Dermis blood vessel endothelial cell (primary cell): ENCODE results near the gene ABCD4. TPM values are rescaled to one million over a fixed set of nuclear protein-coding genes. Genes with fewer than 3 reads are reported as not detected.
A peak's percentile ranks its signal among the peaks of the same experiment; 100 is the strongest.

Experiments used
- DNase-seq: peaks from one replicate; pipeline ENCODE4 v3.0.0; 2010
- total RNA-seq: library from RNA; depleted of rRNA; stranded (reverse); fragments of >200 nt; gene quantifications from 2 replicates; pipeline ENCODE4 v1.2.3, GENCODE V29; 2014

Gene ABCD4
- total RNA-seq, 1 donor from 2014 or later = 69.4 TPM

- DNase-seq = no peak
Measured at GRCh38 chr14:74257941-74258763, 44.6 kb downstream of the ABCD4 start.

GRCh38 chr14:74257078-74257940 is 45.4 kb downstream of the ABCD4 start:
- DNase-seq = peak; percentile 57

GRCh38 chr14:74255281-74255680 is 47.5 kb downstream of the ABCD4 start:
- no peak for DNase-seq

DNA sequence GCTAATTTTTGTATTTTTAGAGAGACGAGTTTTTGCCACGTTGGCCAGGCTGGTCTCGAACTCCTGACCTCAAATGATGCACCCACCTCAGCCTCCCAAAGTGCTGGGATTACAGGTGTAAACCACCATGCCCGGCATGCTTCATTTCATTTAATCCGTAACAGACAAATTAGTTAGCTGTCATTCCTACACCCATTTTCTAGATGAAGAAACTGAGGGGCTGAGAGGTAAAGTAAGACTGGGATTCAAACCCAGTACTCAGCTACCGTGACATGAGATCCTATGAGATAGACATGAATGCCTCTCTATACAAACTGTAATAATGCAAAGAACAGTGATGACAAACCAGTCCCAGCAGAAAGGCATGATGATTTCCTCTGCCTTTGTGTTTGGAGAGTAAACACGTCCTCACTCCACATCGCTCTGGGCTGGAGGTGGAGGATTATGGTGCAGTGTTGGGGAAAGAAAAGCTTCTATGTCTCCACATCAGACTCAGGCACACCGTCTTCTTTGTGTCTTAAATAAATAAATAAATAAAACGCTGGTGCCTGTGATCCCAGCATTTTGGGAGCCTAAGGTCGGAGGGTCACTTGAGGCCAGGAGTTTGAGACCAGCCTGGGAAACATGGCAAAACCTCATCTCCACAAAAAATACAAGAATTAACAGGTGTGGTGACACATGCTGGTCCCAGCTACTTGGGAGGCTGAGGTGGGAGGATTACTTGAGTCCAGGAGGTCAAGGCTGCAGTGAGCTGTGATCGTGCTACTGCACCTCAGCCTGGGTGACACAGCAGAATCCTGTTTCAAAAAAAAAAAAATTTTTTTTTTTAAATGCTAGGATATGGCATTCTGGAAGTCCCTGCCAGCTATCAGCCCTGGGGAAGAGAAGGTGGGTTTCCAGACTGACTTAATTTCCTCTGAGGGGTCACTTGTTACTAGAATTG is 53.0 kb downstream of the ABCD4 start:
- DNase-seq = no peak

DNA sequence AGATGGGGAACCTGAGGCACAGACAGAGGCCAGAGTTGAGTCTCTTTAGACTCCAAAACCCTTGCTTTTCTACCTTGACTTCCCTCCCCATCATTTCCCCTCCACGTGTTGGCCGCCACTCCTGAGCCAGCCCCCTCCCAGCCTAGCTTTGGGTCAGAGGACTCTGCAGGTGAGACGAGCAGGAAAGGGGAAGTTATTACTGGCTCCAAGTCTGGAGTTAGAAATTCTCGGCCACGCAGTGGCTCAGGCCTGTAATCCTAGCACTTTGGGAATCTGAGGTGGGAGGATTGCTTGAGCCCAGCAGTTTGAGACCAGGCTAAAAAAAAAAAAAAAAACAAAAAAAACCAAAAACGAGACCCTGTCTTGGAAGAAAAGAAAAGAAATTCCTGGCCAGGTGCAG is 54.7 kb downstream of the ABCD4 start:
- DNase-seq = no peak

- no peak for DNase-seq
Measured at GRCh38 chr14:74246542-74246941, 56.2 kb downstream of the ABCD4 start.

DNA sequence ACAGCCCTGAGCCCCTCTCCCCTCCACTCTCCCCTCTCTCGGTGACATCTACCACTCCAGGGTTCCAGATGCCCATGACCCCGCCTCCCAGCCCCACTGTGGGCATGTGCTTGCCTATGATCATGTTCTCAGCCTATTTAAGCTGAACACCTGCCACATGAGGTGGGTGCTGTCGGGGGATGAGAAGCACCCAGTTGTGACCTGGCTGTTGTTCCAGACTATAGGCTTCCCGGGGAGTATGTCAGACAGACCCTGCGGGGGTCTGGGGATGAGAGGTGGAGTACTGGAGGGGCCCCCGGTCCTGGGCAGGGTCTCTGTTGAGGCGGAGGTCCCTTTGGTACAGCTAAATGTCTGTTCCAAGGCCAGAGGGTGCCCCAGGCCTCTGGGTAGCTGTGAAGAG is 57.4 kb downstream of the ABCD4 start:
- no peak for DNase-seq

DNA sequence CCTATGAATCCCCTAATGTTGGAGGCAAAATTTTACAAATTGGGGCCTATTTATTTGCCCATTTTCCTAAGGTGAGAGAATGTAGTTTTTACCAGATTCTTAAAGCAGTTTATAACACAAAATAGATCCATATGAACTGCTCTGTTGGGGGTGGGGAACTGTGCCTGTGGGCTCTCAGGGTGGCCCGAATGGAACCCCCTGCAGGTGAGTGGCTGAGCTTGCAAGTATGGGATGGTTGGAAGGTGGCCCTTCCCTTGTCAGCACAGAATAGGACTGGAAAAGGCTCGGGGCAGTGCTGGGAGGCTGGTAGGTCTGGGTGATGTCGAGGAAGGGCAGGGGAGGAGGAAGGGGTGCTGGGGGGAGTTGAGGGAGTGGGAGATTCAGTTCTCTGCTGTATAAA is 58.6 kb downstream of the ABCD4 start:
- no peak for DNase-seq

GRCh38 chr14:74243051-74243450 is 59.7 kb downstream of the ABCD4 start:
- DNase-seq = no peak

GRCh38 chr14:74242780-74243042 is 60.0 kb downstream of the ABCD4 start:
- DNase-seq = no peak

GRCh38 chr14:74242021-74242779 is 60.5 kb downstream of the ABCD4 start:
- no peak for DNase-seq

DNA sequence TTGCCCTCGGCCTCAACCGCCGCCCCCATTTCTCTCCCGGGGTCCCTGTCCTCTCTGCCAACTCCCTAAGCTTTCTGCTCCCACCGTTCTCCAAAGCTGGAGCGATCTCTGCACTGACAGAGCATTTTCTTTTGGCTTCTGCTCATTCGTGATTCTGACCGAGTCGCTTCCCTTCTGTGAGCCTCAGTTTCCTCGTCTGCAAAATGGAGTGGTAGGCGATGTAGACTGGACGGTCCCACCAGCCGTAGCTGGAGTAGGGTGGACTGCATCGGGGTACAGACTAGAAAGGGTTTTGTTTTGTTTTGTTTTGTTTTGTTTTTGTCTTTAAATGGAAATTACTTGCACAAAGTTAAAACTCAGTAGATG is 61.1 kb downstream of the ABCD4 start:
- DNase-seq = no peak

GRCh38 chr14:74240794-74241651 is 61.7 kb downstream of the ABCD4 start:
- no peak for DNase-seq

DNA sequence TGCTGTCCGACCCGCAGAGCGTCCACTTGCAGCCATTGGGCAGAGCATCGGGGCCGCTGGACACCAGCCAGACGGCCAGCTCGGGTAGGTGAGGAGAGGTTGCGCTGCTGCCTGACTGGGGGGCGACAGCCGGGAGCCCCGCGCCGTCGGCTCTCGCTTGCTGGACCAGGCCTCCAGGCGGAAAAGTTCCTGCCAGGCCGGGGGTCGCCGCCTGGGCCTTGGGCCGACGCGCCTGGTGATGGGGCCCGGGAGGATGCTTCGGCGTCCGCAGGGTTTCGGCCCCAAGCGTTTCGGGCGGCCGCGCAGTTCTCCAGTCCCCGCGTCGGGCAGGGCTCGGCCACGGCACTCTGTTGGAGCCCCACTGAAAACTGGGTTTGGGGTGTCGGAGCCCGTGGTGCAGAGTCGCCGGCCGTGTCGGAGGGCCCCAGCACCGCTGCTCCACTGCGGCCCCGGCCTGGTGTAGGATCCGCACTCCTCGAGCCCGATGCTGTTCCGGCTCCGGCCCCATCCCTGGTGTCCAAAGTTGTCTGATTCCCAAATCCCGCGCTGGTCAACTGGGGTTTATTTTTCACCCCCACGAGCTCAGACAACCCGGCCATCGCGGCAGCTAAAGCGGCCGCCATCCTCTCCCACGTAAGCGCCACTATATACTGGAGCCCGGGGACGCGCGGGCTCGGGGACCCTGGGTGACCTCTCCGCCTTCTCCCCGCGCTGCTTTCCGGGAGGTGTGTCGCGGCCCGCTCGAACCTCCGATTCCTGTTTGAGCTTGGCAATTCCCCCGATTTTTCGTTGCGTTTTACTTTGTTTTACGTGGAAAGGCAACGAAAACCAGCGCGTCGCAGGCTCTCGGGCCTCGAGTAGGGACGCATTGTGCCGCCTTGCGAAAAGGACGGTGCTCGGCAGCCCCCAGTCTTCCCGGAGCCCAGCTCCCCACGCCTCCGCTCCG is 62.6 kb downstream of the ABCD4 start:
- no peak for DNase-seq

DNA sequence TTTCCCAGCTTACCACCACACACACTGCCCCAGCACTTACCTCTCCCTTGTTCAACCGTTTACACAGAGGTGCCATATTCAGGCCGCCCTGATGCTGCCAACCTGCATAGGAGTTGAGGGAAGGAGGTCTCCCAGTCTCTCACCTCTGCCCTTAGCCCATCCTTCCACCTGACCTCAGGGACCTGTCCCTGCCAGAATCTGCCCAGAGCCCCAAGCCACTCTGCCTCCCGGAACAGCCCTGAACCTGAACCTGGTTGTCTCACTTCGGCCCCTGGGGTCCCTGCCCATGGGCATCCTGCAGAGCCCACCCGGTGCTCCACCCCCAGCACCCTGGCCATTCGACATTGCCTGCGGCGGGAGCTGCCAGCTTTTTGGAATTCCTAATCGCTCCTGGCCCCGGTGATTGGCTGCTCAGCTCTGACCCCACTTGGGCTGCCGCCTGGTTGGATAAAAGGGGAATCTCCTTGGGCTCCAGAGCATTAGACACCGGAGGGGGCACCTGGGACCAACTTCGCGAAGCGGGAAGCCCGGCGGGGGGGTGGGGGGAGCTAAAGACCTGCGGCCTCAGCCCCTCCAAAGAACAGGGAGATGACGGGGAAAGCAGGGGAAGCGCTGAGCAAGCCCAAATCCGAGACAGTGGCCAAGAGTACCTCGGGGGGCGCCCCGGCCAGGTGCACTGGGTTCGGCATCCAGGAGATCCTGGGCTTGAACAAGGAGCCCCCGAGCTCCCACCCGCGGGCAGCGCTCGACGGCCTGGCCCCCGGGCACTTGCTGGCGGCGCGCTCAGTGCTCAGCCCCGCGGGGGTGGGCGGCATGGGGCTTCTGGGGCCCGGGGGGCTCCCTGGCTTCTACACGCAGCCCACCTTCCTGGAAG is 63.5 kb downstream of the ABCD4 start, which contains the start of gene VSX2:
Gene VSX2 (plus strand): TSS at position 476 of the 874 bp plus-strand sequence. CDS start 113 bp downstream, at position 589.
- no peak for DNase-seq

DNA sequence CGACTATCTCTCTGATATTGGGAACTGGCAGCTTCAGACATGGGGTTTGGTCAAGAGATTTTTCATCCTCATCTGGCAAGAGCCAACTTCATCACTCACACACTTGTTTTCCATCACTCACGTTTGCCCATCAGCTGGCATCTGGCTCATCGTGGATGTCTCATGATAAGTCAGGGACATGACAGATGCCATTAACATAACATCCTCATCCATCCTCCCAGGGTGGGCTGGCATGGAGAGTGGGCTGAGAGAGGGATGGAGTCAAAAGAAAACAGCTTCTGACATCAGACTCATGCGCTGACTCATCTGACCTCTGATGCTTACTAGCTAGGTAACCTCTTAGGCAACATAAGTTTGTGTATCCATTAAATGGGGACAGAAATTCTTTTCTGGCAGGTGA is 65.3 kb downstream of the ABCD4 start:
- DNase-seq = no peak
